Vagina (tissue), 2 donors: ENCODE measurements around the gene TMEM178B. TPM values are rescaled to one million over a fixed set of nuclear protein-coding genes. Genes with fewer than 3 reads are reported as not detected.
A peak's percentile ranks its signal among the peaks of the same experiment; 100 is the strongest.

ENCODE experiments used
- DNase-seq, 2 donors: peaks; one replicate each; pipeline ENCODE4 v3.0.0-alpha.2; 2017; ENCODE audit errors: extremely low spot score in 2 of 2
- H3K27ac ChIP-seq: fragments of 200-600 bp; sonication (generic); one replicate; pipeline ENCODE4 v1.5.1; 2019
- H3K27me3 ChIP-seq: fragments of 200-600 bp; sonication (generic); one replicate; pipeline ENCODE4 v1.5.1; 2019
- H3K36me3 ChIP-seq, 2 donors: fragments of 200-600 bp; sonication (generic); one replicate each; pipeline ENCODE4 v1.5.1; 2017 to 2019
- H3K4me1 ChIP-seq: fragments of 200-600 bp; sonication (generic); one replicate; pipeline ENCODE4 v1.5.1; 2019
- H3K4me3 ChIP-seq, 2 donors: fragments of 200-600 bp; sonication (generic); 1 replicate in 1 of 2; 2 replicates in 1 of 2; pipeline ENCODE4 v1.5.1; 2016 to 2019
- H3K9me3 ChIP-seq: fragments of 200-600 bp; sonication (generic); one replicate; pipeline ENCODE4 v1.5.1; 2019
- POLR2A ChIP-seq, 2 donors: fragments of 450-650 bp; IDR thresholded peaks; one replicate each; pipeline ENCODE4 v1.6.1; 2017; ENCODE audit warnings: antibody characterized with exemption in 2 of 2, mild to moderate bottlenecking in 2 of 2, moderate library complexity in 2 of 2
- POLR2AphosphoS5 ChIP-seq, 2 donors: sonication (generic); formaldehyde crosslinking; IDR thresholded peaks; one replicate each; pipeline ENCODE4 v1.9.0; 2017; ENCODE audit warnings: antibody characterized with exemption in 2 of 2, mild to moderate bottlenecking in 2 of 2, low read depth in 1 of 2; ENCODE audit not compliant: insufficient read depth in 1 of 2
- intact Hi-C: fragments of 100-400 bp; cut with DNase I; formaldehyde crosslinking; loops from one replicate; pipeline ENCODE4 v1.15.1; 2023
- total RNA-seq: library from RNA; depleted of rRNA; stranded (reverse); fragments of >200 nt; gene quantifications from one replicate; pipeline ENCODE4 v1.2.3, GENCODE V29; 2016
- TF ChIP-seq, protein P1 (sequence below), 3 experiments: fragments of 450-650 bp in 2 of 3; fragments of 200-600 bp in 1 of 3; sonication (generic) in 1 of 3; IDR thresholded peaks; one replicate each; pipeline ENCODE4 v1.5.1; 2017 to 2019; ENCODE audit warnings: antibody characterized with exemption in 3 of 3, mild to moderate bottlenecking in 2 of 3, moderate library complexity in 2 of 3

TMEM178B gene
- total RNA-seq, 1 donor from 2014 or later, result 1.2 TPM

DNA sequence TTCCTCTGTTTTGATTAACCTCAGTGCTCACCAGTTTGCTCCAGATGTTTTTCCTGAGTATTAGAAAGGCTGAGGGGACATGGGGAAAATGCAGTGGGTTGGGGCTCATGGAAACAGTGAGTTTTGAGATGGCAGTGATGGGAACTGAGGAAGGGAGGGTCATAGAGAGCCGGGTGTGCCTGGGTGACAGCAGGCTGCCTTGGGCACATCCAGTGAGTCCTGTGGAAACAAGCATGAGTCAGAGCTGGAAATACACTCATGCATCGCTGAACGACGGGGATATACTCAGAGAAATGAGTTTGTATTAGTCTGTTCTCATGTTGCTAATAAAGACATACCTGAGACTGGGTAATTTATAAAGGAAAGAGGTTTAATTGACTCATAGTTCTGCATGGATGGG, 202.2 kb downstream of the TMEM178B start:
- no peaks in the 10 kb centered on the region for H3K27me3 ChIP-seq
- no peaks in the 10 kb centered on the region for H3K9me3 ChIP-seq
- no peak overlapping the region for H3K4me3 ChIP-seq
- H3K27ac ChIP-seq, result no peak overlapping the region
- TF ChIP-seq POLR2AphosphoS5 (IDR thresholded peaks at IDR 0.05; ENCODE audit: insufficient read depth in 1 of 2, low read depth in 1 of 2), result no peak
- TF ChIP-seq, protein P1, sequence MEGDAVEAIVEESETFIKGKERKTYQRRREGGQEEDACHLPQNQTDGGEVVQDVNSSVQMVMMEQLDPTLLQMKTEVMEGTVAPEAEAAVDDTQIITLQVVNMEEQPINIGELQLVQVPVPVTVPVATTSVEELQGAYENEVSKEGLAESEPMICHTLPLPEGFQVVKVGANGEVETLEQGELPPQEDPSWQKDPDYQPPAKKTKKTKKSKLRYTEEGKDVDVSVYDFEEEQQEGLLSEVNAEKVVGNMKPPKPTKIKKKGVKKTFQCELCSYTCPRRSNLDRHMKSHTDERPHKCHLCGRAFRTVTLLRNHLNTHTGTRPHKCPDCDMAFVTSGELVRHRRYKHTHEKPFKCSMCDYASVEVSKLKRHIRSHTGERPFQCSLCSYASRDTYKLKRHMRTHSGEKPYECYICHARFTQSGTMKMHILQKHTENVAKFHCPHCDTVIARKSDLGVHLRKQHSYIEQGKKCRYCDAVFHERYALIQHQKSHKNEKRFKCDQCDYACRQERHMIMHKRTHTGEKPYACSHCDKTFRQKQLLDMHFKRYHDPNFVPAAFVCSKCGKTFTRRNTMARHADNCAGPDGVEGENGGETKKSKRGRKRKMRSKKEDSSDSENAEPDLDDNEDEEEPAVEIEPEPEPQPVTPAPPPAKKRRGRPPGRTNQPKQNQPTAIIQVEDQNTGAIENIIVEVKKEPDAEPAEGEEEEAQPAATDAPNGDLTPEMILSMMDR (IDR thresholded peaks at IDR 0.05), result no peak
- TF ChIP-seq POLR2A (IDR thresholded peaks at IDR 0.05), result no peak
- DNase-seq, result peak in 1 of 2 donors; percentile 37
- no peaks in the 10 kb centered on the region for H3K36me3 ChIP-seq
- no peaks in the 10 kb centered on the region for H3K4me1 ChIP-seq
- intact Hi-C loops, result no loop called here

DNA sequence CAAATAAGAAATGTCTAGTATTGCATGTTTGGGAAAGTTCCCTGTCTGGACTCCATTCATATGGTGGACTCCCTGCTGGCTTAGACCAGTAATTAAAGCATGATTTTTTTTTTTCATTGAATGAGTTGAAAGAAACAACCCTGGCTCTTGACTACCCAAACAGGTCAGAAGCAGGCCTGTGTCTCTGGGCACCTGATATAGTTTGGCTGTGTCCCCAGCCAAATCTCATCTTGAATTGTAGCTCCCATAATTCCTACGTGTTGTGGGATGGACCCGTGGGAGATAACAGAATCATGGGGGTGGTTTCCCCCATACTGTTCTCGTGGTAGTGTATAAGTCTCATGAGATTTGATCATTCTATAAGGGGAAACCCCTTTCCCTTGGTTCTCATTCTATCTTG, 206.2 kb downstream of the TMEM178B start:
- Histone ChIP-seq H3K36me3 (no peaks in the 10 kb centered on the region), H3K27me3 (no peaks in the 10 kb centered on the region), H3K27ac (no peak overlapping the region), H3K4me1 (no peaks in the 10 kb centered on the region), H3K9me3 (no peaks in the 10 kb centered on the region), H3K4me3 (no peak overlapping the region)
- TF ChIP-seq POLR2AphosphoS5 (IDR thresholded peaks at IDR 0.05; ENCODE audit: insufficient read depth in 1 of 2, low read depth in 1 of 2) (no peak), POLR2A (IDR thresholded peaks at IDR 0.05) (no peak)
- TF ChIP-seq, protein P1 (IDR thresholded peaks at IDR 0.05), result no peak
- intact Hi-C loops, result no loop called here
- no peak for DNase-seq

DNA sequence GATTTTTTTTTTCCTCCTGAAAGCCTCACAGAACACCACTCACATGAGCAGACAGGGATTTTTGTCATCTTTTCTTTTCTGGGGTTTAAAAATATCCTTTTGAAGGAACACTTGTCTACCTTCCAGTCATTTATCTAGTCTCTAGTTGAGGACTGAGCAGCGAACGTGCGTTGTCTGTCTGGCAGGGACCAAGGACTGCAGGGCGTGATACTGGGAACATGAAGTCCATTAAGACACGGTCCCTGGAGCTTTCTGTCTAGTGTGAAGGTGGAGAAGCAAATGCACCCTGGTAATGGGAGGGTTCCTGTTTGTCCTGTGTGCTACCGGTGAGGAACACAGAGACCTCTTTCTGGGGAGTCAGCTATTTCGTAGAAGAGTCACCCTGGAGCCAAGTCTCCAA, 207.4 kb downstream of the TMEM178B start:
- intact Hi-C loops, result no loop called here
- Histone ChIP-seq H3K4me1 (no peaks in the 10 kb centered on the region), H3K36me3 (no peaks in the 10 kb centered on the region), H3K27ac (no peak overlapping the region), H3K4me3 (no peak overlapping the region), H3K9me3 (no peaks in the 10 kb centered on the region), H3K27me3 (no peaks in the 10 kb centered on the region)
- TF ChIP-seq POLR2A (IDR thresholded peaks at IDR 0.05) (no peak), POLR2AphosphoS5 (IDR thresholded peaks at IDR 0.05; ENCODE audit: insufficient read depth in 1 of 2, low read depth in 1 of 2) (no peak)
- TF ChIP-seq, protein P1 (IDR thresholded peaks at IDR 0.05), result no peak
- DNase-seq, result no peak

- intact Hi-C loops, result no loop called here
- TF ChIP-seq, protein P1 (IDR thresholded peaks at IDR 0.05), result no peak
- no peak for TF ChIP-seq POLR2A (IDR thresholded peaks at IDR 0.05)
- TF ChIP-seq POLR2AphosphoS5 (IDR thresholded peaks at IDR 0.05; ENCODE audit: insufficient read depth in 1 of 2, low read depth in 1 of 2), result no peak
- H3K4me1 ChIP-seq, result no peaks in the 10 kb centered on the region
- no peaks in the 10 kb centered on the region for H3K27me3 ChIP-seq
- no peaks in the 10 kb centered on the region for H3K9me3 ChIP-seq
- H3K27ac ChIP-seq, result no peak overlapping the region
- no peak overlapping the region for H3K4me3 ChIP-seq
- no peaks in the 10 kb centered on the region for H3K36me3 ChIP-seq
- peak in 1 of 2 donors; percentile 31 for DNase-seq
Measured at GRCh38 chr7:141286522-141286921, 212.7 kb downstream of the TMEM178B start.

- H3K4me1 ChIP-seq, result no peaks in the 10 kb centered on the region
- H3K4me3 ChIP-seq, result no peak overlapping the region
- no peak overlapping the region for H3K27ac ChIP-seq
- TF ChIP-seq, protein P1 (IDR thresholded peaks at IDR 0.05), result no peak
- TF ChIP-seq POLR2A (IDR thresholded peaks at IDR 0.05) (no peak), POLR2AphosphoS5 (IDR thresholded peaks at IDR 0.05; ENCODE audit: insufficient read depth in 1 of 2, low read depth in 1 of 2) (no peak)
- H3K9me3 ChIP-seq, result no peaks in the 10 kb centered on the region
- intact Hi-C loops, result no loop called here
- no peaks in the 10 kb centered on the region for H3K27me3 ChIP-seq
- no peaks in the 10 kb centered on the region for H3K36me3 ChIP-seq
- DNase-seq, result peak in 1 of 2 donors; percentile 32
Measured at GRCh38 chr7:141287936-141288335, 214.1 kb downstream of the TMEM178B start.
